Sigmoid colon (tissue), 4 donors: ENCODE results near the gene ABCG4.

Source experiments
- EP300 ChIP-seq, 4 donors: sonication (generic); formaldehyde crosslinking; IDR thresholded peaks; one replicate each; pipeline ENCODE4 v1.6.1; 2017; ENCODE audit warnings: antibody characterized with exemption in 4 of 4
- TF ChIP-seq, protein P1 (sequence below), 4 experiments: fragments of 450-650 bp in 3 of 4; fragments of 200-600 bp in 1 of 4; IDR thresholded peaks; one replicate each; pipeline ENCODE4 v1.5.1; 2016 to 2019; ENCODE audit warnings: antibody characterized with exemption in 4 of 4, mild to moderate bottlenecking in 3 of 4, moderate library complexity in 2 of 4

DNA sequence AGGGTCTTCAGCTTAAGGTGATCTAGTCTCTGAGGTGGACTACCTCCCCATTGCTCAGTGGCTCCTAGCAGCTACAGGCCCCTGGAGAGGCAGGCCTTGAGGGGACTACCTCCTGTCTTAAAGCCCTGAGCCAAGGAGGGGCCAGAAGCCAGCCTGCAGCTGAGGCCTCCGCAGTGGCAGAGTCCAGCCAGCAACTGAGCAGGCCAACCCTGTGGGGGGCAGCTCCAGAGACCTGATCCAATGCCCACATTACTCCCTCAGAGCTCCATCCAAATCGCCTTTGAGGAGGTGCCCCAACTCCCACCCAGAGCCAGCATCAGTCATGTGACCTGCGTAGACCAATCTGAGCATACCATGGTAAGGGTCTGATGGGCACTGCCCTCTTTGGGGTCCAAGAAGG, 39.0 kb upstream of the ABCG4 start:
- TF ChIP-seq, protein P1, sequence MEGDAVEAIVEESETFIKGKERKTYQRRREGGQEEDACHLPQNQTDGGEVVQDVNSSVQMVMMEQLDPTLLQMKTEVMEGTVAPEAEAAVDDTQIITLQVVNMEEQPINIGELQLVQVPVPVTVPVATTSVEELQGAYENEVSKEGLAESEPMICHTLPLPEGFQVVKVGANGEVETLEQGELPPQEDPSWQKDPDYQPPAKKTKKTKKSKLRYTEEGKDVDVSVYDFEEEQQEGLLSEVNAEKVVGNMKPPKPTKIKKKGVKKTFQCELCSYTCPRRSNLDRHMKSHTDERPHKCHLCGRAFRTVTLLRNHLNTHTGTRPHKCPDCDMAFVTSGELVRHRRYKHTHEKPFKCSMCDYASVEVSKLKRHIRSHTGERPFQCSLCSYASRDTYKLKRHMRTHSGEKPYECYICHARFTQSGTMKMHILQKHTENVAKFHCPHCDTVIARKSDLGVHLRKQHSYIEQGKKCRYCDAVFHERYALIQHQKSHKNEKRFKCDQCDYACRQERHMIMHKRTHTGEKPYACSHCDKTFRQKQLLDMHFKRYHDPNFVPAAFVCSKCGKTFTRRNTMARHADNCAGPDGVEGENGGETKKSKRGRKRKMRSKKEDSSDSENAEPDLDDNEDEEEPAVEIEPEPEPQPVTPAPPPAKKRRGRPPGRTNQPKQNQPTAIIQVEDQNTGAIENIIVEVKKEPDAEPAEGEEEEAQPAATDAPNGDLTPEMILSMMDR (IDR thresholded peaks at IDR 0.05): no peak
- no peak for TF ChIP-seq EP300 (IDR thresholded peaks at IDR 0.05)
